Measurements from ENCODE around the gene ESPNL.

ESPNL gene

DNA sequence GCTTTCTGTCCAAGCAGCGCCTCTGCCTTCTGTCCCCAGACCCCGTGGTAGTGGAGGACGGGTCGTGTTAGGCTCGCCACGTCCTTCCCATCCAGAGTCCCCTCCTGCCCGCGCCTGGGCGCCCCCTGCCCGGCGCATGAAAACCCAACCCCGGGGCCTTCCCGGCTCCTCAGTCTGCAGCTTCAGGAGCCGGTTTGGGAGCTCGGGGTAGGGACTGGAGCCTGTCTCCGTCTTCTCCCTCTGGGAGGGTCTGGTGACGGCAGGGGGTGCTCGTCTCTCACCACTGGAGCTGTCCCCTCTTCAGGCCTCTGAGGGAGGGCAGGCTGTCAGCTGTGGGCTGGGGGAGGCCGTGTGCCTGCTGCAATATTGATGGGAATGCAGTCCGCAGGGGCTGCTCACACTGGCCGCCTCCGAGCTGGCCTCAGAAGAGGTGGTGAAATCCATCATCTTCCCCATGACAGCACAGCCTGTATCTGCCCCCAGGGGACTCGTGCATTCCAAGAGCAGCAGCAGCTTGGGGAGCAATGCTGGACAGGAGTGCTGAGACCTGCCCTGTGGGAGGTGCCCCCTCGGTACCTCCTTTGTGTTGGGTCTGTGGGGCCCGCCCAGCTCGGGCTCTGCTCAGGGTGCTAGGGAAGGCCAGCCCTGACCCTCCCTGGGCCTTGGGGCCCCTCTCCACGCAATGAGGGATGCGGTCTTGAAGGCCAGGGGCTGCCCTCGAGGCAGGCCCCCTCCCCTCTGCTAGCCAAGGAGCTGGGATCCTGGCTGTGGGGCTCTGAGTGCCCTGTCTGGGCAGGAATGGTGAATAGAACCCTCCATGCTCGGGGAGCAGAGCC lies 20.5 kb downstream of the ESPNL start:
- TF ChIP-seq Cebpa-rat (IDR thresholded peaks at IDR 0.05), result no peak
- Histone ChIP-seq H3K9ac (peak overlapping the region in 2 of 11 experiments; percentile 22 to 44; a peak in 2 of 22 replicates), H3K4me1 (peaks cover 7 to 55% (median 42%) of the 10 kb centered on the region in 10 experiments; a peak in 19 of 20 replicates), H4K20me1 (no peaks in the 10 kb centered on the region; a peak in 2 of 22 replicates), H3K27ac (no peak overlapping the region), H3K36me3 (no peaks in the 10 kb centered on the region), H3K4me3 (no peak overlapping the region), H3K9me3 (replicated peaks in 1 of 11) (no peaks in the 10 kb centered on the region), H3K4me2 (peak overlapping the region; percentile 13 to 87 (median 66); a peak in 20 of 22 replicates), H3K27me3 (peaks cover 0 to 5% (median 0%) of the 10 kb centered on the region in 11 experiments; a peak in 1 of 22 replicates)

DNA sequence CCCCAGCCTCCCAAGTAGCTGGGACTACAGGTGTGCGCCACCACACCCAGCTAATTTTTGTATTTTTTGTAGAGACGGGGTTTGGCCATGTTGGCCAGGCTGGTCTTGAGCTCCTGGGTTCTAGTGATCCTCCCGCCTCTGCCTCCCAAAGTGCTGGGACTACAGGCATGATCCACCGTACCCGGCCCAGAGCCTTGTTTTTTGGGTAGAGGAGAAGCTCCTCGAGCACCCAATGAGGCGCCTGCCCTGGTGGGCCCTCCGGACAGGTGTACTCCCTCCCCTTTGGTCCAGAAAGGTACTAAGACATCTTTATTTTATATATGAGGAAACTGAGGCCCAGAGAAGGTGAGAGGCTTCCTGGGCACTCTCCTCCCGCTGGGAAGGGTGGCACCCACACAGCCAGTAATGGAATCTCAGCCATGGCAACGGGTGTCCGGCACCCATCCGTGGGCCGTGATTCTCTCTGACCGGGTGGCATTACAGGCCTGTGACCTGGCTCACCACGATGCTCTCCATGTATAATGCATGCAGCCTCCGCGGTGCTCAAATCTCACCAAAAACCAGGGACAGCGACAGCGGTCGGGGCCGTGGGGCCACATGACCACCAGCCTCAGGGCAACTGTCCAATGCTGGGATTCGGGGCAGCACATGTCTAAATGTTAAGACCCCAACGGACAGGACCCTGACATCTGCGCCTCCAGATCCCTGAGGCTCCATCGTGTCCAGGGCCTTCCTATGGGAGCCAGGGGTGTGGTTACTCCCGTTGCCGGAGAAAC lies 21.6 kb downstream of the ESPNL start:
- Histone ChIP-seq H3K4me1 (peaks cover 7 to 48% (median 32%) of the 10 kb centered on the region in 10 experiments; a peak in 19 of 20 replicates), H3K27me3 (peaks cover 0 to 5% (median 0%) of the 10 kb centered on the region in 11 experiments; a peak in 1 of 22 replicates), H3K4me2 (no peak overlapping the region), H4K20me1 (no peaks in the 10 kb centered on the region; a peak in 2 of 22 replicates), H3K36me3 (no peaks in the 10 kb centered on the region), H3K27ac (no peak overlapping the region), H3K9me3 (replicated peaks in 1 of 11) (no peaks in the 10 kb centered on the region), H3K4me3 (no peak overlapping the region), H3K9ac (no peak overlapping the region)
- TF ChIP-seq Cebpa-rat (IDR thresholded peaks at IDR 0.05), result no peak

DNA sequence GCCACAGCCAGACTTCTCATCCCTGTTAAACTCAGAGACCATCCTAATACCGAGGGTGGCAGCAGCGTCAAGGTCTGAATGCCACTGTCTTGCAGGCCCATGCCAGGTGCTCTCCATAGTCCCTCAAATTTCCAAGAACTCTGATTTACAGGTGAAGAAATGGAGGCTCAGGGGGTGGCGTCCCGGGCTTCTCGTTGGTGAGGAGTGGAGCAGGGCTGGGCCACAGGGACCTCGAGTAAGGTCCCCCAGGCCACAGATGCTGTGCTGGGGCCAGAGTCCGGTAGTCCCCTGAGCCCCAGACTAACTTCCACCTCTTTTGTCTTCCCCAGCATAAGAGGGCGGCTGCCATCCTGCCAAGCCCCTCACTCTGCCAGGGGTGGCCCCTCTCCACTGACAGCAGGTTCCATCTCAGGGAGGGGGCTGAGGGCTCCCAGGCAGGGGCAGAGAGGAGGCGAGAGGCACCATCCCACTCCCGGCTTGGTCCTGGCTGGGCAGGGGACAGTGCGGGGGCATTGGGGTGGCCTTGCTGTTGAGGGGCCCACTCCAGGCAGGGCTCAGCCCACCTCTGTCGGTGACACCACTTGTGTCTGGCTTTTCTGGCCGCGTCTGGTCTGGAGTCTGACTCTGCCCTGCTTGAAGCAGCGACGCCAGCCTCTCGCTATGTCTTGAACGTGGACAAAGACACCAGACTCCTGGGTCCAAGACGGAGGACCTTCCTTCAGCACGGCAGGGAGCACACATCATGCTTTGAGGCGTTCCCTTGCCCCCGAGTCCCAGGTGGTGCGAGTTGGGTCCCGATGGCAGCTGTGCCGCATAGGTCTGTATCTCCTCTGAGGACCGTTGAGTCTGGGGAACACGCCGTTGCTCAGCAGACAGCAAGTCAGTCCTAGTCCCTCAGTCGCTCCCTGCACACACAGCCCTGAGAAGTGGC lies 22.4 kb downstream of the ESPNL start:
- 0 out of 22 replicates have a peak overlapping the region, but pooled peaks of 1 of the 11 experiments have one; percentile 11 for H3K9ac ChIP-seq
- H3K27ac ChIP-seq, result no peak overlapping the region
- H3K4me3 ChIP-seq, result no peak overlapping the region
- peak overlapping the region in 7 of 11 experiments; percentile 2 to 54 (median 49); a peak in 13 of 22 replicates for H3K4me2 ChIP-seq
- H3K36me3 ChIP-seq, result no peaks in the 10 kb centered on the region
- H4K20me1 ChIP-seq, result no peaks in the 10 kb centered on the region; a peak in 2 of 22 replicates
- H3K4me1 ChIP-seq, result peaks cover 7 to 52% (median 38%) of the 10 kb centered on the region in 10 experiments; a peak in 19 of 20 replicates
- no peaks in the 10 kb centered on the region for H3K9me3 ChIP-seq (replicated peaks in 1 of 11)
- no peak for TF ChIP-seq Cebpa-rat (IDR thresholded peaks at IDR 0.05)
- peaks cover 0 to 5% (median 0%) of the 10 kb centered on the region in 11 experiments; a peak in 1 of 22 replicates for H3K27me3 ChIP-seq

DNA sequence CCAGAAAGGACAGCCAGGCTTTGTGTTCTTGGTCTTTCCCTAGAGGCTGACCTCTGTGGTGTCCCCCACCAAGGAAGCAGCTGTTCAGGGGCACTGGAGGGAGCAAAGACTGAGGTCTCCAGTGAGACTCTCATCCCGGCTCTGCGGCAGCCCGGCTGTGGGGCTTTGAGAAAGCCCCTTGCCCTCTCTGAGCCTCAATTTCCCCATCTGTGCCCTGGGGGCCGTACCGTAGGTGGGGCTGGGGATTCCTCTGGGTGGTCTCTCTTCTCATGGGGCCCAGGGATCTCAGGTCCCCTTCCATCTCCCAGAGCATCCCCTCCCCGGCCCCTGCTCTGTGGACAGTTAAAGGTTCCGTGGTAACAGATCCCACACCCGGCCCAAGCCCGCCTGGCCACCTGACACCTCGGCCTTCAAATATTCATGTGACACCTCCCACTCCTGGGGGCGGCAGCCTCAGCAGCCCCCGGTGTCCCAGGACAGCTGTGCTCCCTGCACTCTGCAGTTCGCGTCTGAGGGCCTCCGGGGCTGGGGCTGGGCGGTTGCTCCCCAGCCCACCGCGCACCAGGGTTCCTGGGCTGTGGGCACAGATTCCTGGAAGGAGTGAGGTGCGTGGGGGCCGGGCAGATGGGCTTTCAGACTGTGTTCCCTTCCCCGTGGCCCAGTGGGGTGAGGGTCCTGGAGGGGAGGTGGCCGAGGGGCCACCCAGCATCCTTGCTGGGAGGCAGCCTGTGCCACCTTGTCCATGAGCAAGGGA lies 23.3 kb downstream of the ESPNL start:
- no peaks in the 10 kb centered on the region; a peak in 2 of 22 replicates for H4K20me1 ChIP-seq
- no peak overlapping the region for H3K4me3 ChIP-seq
- H3K4me2 ChIP-seq, result peak overlapping the region in 9 of 11 experiments; percentile 2 to 54 (median 46); a peak in 15 of 22 replicates
- TF ChIP-seq Cebpa-rat (IDR thresholded peaks at IDR 0.05), result no peak
- peaks cover 7 to 59% (median 43%) of the 10 kb centered on the region in 10 experiments; a peak in 19 of 20 replicates for H3K4me1 ChIP-seq
- H3K27ac ChIP-seq, result no peak overlapping the region
- peaks cover 0 to 5% (median 0%) of the 10 kb centered on the region in 11 experiments; a peak in 1 of 22 replicates for H3K27me3 ChIP-seq
- no peaks in the 10 kb centered on the region for H3K36me3 ChIP-seq
- H3K9me3 ChIP-seq (replicated peaks in 1 of 11), result no peaks in the 10 kb centered on the region
- H3K9ac ChIP-seq, result 0 out of 22 replicates have a peak overlapping the region, but pooled peaks of 1 of the 11 experiments have one; percentile 11

DNA sequence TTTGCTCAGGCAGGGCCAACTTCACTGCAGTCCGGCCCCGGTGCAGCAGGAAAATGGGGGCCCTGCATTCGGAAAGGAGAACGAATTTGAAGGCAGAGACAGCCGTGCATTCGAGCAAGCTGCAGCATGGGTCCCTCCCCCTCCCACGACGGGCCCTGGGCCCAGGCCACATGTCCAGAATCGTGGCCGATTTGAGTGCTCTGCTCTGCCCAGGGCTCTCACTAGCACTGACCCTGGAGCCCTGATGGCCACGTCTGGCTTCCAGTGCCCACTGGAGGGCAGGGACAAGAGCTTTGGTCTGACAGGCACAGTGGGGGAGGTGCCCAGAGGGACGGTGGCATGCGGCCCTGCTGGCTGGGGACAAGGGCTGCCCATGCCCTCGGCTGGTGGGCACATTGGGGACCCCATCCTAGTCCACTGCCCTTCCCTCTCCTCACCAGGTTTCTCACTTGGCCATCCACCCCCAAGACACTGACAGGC lies 23.9 kb downstream of the ESPNL start:
- Histone ChIP-seq H3K9ac (no peak overlapping the region), H3K36me3 (no peaks in the 10 kb centered on the region), H3K4me2 (peak overlapping the region in 8 of 11 experiments; percentile 2 to 54 (median 48); a peak in 10 of 22 replicates), H3K4me1 (peaks cover 7 to 60% (median 43%) of the 10 kb centered on the region in 10 experiments; a peak in 19 of 20 replicates), H4K20me1 (no peaks in the 10 kb centered on the region; a peak in 2 of 22 replicates), H3K9me3 (replicated peaks in 1 of 11) (no peaks in the 10 kb centered on the region), H3K4me3 (no peak overlapping the region), H3K27ac (no peak overlapping the region), H3K27me3 (peaks cover 0 to 5% (median 0%) of the 10 kb centered on the region in 11 experiments; a peak in 1 of 22 replicates)
- no peak for TF ChIP-seq Cebpa-rat (IDR thresholded peaks at IDR 0.05)

DNA sequence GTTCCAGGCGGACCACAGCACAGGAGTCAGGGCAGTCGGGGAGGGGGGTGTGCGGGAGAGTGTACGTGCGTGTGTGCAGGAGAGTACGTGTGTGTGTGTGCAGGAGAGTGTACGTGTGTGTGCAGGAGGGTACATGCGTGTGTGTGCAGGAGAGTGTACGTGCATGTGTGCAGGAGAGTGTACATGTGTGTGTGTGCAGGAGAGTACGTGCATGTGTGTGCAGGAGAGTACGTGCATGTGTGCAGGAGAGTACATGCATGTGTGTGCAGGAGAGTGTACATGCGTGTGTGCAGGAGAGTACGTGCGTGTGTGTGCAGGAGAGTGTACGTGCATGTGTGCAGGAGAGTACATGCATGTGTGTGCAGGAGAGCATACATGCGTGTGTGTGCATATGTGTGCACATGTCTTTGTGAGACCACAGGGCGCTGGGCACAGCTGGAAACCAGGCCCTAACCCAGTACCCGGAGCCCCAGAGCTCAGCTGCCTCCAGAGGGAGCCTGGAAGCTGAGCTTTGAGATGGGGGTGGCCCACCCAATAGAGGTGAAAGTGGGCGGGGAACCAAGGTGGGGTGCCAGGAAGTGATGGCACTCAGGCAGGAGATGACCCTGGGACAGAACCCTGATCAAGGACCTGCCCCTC lies 24.5 kb downstream of the ESPNL start:
- Histone ChIP-seq H4K20me1 (no peaks in the 10 kb centered on the region; a peak in 2 of 22 replicates), H3K4me3 (no peak overlapping the region), H3K9ac (no peak overlapping the region), H3K9me3 (replicated peaks in 1 of 11) (no peaks in the 10 kb centered on the region), H3K27me3 (peaks cover 0 to 5% (median 0%) of the 10 kb centered on the region in 11 experiments; a peak in 1 of 22 replicates), H3K4me1 (peaks cover 7 to 63% (median 42%) of the 10 kb centered on the region in 10 experiments; a peak in 19 of 20 replicates), H3K27ac (no peak overlapping the region), H3K4me2 (0 out of 22 replicates have a peak overlapping the region, but pooled peaks of 1 of the 11 experiments have one; percentile 51), H3K36me3 (no peaks in the 10 kb centered on the region)
- no peak for TF ChIP-seq Cebpa-rat (IDR thresholded peaks at IDR 0.05)
